ENCODE results near the gene POLR1F. TPM values are rescaled to one million over a fixed set of nuclear protein-coding genes. Genes with fewer than 3 reads are reported as not detected.

Gene POLR1F
- total and polyA plus RNA-seq, 9 of the 15 experiments (the other 6 are each of a cell fraction or from before 2014, with no cell fraction given): 17.5 to 95.3 (median 32.7) TPM

GRCh38 chr7:19708397-19709248 lies at the start of gene POLR1F (continued):
- TF ChIP-seq ZNF639 (CRISPR knock-in tag; conservative IDR thresholded peaks at IDR 0.05 in 1 of 2, IDR thresholded peaks at IDR 0.05 in 1 of 2) (peak in 1 of 2 experiments; percentile 80; a peak in 2 of 4 replicates), SMARCE1 (IDR thresholded peaks at IDR 0.05) (no peak), MCM5 (IDR thresholded peaks at IDR 0.05; ENCODE audit: low read depth) (no peak), FOXM1 (IDR thresholded peaks at IDR 0.05; ENCODE audit: low read depth) (no peak), FOXM1 (CRISPR knock-in tag; IDR thresholded peaks at IDR 0.05; ENCODE audit: low read depth) (peak; percentile 12; the same call in 1 of the 2 replicates), PPARD (CRISPR knock-in tag; IDR thresholded peaks at IDR 0.05) (no peak), EHMT2 (IDR thresholded peaks at IDR 0.05) (peak; percentile 43; the same call in 1 of the 2 replicates), MBD2 (IDR thresholded peaks at IDR 0.05; ENCODE audit: borderline replicate concordance, low read depth) (0 out of 2 replicates have a peak, but pooled peaks have one; percentile 55), MXI1 (IDR thresholded peaks at IDR 0.05; ENCODE audit: low read depth, low read length) (peak; percentile 87), SPI1 (IDR thresholded peaks at IDR 0.05; ENCODE audit: borderline replicate concordance, low read depth, low read length) (no peak), SIN3B (IDR thresholded peaks at IDR 0.05; ENCODE audit: low read depth) (peak; percentile 98), BHLHE40 (IDR thresholded peaks at IDR 0.05; ENCODE audit: low read length) (no peak; the same call in 1 of the 2 replicates), ZNF143 (CRISPR knock-in tag; IDR thresholded peaks at IDR 0.05) (no peak), SMAD3 (CRISPR knock-in tag; conservative IDR thresholded peaks at IDR 0.05) (no peak), MGA (IDR thresholded peaks at IDR 0.05) (peak; percentile 95), CHD1 (IDR thresholded peaks at IDR 0.05; ENCODE audit: low read length) (no peak)

Data from K562 (cell line).